ENCODE data around the gene ADCY6. TPM values are rescaled to one million over a fixed set of nuclear protein-coding genes. Genes with fewer than 3 reads are reported as not detected.
A peak's percentile ranks its signal among the peaks of the same experiment; 100 is the strongest.
"Not testable (repeated sequence)": the region's sequence is repeated elsewhere in the genome, so short reads cannot be mapped to it uniquely, and the experiment has no call there.

The ADCY6 gene
- total RNA-seq, 1 donor from 2014 or later: 27.2 TPM

DNA sequence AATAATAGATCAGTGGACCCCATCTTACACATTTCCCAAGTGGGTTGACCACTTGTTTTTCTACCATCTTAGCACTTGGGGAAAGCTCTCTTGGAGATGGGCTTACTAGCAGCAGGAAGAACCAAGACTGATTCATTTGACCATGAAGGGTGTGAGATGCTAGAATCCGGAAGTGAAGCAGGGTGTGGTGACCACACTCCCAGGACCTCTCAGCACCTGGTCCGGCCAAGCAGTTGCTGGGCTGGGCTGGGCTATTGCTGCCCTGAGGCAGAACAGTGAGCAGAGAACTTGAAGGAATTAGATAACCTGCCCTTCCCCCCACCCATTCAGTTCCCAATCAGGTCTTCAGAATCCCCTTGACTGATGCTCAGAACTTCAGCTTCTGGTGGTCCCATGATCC lies 24.4 kb downstream of the ADCY6 start:
- no peak for DNase-seq (ENCODE audit: low read depth in 2 of 2)

DNA sequence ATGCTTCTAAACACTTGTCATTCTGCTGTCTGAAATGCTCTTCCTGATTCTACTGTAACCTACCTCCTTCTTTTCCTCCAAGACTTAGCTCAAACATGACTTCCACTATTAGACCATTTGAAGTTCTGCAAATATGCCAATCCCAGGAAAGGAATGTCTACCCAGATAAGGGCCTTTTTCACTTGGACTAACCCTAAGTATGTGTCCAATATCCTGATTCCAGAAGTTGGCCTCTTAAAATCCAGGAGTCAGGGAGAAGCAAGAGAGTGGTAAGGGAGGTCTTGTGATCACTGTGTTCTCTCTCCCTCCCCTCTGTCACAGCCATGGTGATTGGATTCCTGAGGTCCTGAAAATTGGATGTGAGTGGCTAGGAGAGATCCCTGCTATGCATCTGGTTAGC lies 30.2 kb downstream of the ADCY6 start:
- DNase-seq (ENCODE audit: low read depth in 2 of 2): no peak

DNA sequence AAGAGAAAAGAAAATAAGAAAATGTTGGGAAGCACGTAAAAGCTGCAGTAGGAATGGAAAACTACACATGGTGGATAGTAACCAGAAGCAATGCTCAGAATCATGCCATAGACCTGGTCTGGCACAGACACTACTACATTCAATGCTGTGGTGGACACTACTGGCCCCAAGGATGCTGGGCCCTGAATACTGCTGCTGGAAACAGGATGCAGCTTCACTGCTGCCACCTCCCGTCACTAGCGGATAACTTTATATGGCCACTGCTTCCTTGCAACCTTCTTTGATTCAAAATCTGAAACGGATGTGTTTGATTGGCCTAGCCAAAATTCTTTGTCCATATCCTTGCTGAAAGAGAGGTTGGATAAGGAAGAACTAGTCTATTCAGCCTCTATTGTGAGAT lies 30.7 kb downstream of the ADCY6 start:
- peak in 1 of 2 donors; percentile 21 for DNase-seq (ENCODE audit: low read depth in 2 of 2)

DNA sequence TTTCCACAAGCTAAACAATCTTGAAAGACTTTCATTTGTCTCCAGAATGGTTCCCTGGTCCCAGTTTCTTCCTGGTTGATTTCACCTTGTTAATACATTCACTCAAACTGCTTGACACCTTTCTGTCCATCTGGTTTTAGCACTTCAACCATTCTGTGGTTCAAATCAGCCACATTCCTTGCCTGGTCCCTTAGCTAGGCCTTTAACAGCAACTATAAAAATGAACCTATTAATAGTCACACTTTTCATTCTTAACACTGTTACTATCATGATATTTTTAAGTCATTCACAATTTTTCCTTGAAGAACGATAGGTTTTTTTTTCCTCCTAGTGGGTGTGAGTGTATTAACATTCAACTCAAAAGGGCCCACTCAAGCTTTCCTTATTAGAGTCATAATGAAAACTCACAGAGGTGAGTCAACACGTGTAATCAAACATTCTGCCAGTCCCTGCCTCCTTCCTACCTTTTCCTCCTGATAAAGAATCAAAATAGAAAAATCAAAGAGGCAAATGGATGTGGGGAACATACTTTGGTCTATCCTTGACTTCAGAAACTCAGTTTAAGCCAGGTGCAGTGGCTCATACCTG lies 38.0 kb downstream of the ADCY6 start:
- DNase-seq (ENCODE audit: low read depth in 2 of 2): no peak

DNA sequence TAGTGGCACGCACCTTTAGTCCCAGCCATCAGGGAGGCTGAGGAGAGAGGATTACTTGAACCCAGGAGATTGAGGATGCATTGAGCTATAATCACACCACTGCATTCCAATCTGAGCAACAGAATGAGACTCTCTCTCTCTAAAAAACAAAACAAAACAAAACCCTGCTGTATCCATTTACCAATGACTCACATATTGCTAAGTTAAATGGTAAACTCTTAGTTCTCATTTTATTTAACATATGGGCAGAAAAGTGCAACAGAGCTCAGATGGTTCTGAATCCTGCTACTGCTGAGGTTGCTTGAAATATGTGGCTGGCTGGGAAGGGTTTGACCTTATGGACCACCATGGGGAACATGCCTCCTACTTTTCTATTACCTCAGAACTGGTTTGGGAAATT lies 38.7 kb downstream of the ADCY6 start:
- no peak for DNase-seq (ENCODE audit: low read depth in 2 of 2)

DNA sequence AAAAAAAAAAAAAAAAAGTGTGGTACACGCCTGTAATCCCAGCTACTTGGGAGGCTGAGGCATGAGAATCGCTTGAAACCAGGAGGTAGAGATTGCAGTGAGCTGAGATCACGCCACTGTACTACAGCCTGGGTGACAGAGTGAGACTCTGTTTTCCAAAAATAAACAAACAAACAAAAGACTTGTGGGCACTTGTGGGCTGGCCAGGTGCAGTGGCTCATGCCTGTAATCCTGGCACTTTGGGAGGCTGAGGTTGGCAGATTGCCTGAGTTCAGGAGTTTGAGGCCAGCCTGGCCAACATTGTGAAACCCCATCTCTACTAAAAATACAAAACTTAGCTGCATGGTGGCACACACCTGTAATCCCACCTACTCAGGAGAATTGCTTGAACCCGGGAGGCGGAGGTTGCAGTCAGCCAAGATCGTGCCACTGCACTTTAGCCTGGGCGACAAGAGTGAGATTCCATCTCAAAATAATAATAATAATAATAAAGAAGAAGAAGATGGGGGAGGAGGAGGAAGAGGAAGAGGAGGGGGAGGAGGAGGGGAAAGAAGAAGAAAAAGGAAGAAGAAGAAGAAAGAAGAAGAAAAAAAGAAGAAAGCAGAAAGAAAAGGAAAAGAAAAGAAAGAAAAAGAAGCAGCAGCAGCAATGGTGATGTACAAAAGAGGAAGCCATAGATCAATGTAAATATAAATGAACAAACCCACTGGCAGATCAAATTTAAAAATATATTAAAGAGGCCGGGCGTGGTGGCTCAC lies 44.5 kb downstream of the ADCY6 start:
- no peak for DNase-seq (ENCODE audit: low read depth in 2 of 2)

DNA sequence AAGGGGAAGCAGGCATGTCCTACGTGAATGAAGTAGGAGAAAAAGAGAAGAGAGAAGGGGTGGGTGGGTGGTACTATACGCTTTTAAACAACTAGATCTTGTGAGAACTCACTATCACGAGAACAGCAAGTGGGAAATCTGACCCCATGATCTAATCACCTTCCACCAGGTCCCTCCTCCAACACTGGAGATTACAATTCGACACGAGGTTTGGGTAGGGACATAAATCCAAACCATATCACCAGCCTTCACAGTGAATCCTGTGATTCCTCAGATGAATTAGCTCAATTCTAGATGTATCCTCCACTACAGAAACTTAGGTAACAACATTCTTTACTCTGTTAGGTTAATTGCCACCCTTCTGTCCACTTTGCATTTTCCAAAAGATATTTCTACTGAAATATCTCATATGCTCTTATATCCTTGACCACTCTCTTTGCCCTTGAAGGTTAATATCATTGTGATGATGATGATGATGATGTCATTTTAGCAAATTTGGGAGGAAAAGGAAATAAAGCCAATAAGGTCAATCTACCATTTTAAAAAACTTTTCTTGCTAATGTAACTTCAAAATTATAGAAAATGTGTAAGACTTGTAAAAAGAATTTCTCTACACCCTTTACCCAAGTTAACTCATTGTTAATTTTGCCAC lies 49.1 kb downstream of the ADCY6 start:
- DNase-seq (ENCODE audit: low read depth in 2 of 2): no peak

DNA sequence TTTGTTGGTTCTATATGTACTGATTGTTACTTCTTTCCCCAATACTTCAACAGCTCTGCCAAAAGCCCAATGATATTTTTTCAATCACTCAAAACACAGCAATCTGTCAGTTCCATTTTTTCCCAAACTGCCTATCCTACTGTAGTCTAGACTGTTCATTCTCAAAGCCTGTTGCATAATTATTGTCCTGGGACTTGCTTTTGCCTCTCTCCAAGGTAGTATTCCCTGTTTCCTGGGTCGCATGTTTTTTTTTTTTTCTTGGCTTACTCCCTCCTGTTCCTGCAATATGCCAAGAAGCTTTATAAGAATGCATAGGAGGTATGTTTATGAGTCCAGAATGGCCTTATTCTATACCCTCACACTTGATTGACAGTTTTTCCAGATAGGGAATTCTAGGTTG lies 52.4 kb downstream of the ADCY6 start:
- DNase-seq (ENCODE audit: low read depth in 2 of 2): no peak

DNA sequence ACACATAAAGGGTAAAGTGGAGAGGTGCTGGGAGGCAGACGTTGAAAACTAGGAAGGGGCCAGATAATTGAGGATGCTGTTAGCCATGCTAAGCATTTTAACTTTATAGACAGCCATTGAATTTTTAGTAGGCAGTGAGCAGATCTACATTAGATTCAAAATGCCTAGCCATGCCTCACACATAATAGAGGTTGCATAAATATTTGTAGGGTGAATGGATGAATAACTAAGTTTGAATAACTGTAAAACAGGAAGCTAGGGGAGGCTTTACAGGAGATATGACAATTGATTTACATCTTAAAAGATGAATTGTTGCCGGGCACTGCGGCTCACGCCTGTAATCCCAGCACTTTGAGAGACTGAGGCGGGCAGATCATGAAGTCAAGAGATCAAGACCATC lies 60.1 kb downstream of the ADCY6 start:
- no peak for DNase-seq (ENCODE audit: low read depth in 2 of 2)

DNA sequence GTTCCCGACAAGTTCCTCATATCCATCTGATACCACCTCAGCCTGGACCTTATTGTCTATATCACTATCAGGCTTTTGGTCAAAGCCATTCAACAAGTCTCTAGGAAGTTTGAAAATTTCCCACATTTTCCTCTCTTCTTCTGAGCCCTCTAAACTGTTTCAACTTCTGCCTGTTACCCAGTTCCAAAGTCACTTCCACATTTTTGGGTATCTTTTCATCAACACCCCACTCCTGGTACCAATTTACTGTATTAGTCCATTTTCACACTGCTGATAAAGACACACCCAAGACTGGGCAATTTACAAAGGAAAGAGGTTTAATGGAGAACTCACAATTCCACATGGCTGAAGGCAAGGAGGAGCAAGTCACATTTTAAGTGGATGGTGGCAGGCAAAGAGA lies 68.2 kb downstream of the ADCY6 start:
- DNase-seq (ENCODE audit: low read depth in 2 of 2): not testable (repeated sequence)

DNA sequence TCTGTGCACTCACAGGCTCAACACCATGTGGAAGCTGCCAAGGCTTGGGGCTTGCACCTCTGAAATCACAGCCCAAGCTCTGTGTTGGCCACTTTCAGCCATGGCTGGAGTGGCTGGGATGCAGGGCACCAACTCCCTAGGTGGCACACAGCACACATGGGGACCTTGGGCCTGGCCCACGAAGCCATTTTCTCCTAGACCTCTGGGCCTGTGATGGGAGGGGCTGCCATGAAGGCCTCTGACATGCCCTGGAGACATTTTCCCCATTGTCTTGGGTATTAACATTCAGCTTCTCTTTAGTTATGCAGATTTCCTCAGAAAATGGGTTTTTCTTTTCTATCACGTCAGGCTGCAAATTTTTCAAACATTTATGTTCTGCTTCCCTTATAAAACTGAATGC lies 68.7 kb downstream of the ADCY6 start:
- DNase-seq (ENCODE audit: low read depth in 2 of 2): not testable (repeated sequence)

DNA sequence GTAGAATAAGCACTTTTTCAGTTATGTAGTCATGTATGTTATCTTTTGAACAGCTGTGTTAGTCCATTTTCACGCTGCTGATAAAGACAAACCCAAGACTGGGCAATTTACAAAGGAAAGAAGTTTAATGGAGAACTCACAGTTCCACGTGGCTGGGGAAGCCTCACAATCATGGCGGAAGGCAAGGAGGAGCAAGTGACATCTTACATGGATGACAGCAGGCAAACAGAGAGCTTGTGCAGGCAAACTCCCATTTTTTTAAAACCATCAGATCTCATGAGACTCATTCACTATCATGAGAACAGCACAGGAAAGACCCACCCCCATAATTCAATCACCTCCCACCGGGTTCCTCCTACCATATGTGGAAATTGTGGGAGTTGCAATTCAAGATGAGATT lies 69.9 kb downstream of the ADCY6 start:
- DNase-seq (ENCODE audit: low read depth in 2 of 2): not testable (repeated sequence)

DNA sequence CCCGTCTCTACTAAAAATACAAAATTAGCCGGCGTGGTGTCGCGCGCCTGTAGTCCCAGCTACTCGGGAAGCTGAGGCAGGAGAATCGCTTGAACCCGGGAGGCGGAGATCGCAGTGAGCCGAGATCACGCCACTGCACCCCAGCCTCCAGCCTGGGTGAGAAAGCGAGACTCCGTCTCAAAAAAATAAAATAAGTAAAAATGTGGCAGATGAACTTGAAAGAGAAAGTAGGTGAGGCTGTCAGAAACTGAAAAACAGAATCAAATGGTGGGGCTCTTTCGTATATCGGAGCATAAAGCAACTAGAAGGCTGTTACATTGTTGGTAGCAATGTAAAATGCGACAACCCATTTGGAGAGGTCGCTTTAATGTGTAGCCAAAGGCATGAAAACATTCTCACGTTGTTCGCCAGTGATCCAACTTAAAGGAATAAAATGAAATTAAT lies 71.6 kb downstream of the ADCY6 start:
- peak; percentile 5 to 9 for DNase-seq (ENCODE audit: low read depth in 2 of 2)

DNA sequence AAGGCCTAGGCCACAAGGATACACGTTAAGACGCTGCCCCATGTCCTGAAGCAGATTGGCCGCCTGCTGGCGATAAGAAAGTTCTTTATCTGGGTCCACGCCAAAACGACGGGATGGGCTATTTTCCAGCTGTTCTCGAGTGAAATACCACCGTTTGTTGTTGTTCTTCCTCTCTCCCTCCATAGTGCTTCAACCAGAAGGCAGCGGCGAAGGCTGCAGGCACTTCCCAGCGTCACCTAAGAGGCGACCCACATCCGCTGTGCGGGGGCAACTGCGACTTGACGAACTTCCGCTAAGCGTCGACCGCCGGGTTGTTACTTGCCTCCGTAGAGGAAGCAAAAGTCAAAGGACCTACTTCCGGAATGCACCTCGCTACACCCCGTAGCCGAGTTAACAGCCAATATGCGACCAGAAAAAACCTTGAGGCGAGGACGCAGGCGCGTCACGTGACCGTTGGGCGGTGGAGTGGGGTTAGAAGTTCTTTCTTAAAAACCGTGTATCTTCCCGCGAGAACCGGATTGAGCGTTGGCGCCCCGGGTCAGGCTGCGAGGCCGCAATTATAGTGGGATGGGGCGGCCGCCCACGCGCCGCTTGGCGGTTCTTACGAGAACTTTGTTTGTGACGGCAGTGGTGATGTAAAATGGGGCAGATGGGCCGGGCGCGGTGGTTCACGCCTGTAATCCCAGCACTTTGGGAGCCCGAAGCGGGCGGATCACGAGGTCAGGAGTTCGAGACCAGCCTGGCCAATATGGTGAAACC lies 72.2 kb downstream of the ADCY6 start, which contains the start of gene CCNT1:
Gene CCNT1 (minus strand): TSS at position 215 of the 759 bp plus-strand sequence. CDS start 32 bp downstream, at position 183.
- DNase-seq (ENCODE audit: low read depth in 2 of 2): peak; percentile 100

Other genes starting within 250 kb of the ADCY6 start
- not detected in 2 replicates for gene LALBA, start 219.0 kb downstream of the ADCY6 start, total RNA-seq
- 31.1 and 43.0 TPM in 2 replicates for gene KANSL2, start 106.9 kb downstream of the ADCY6 start, total RNA-seq
- gene CCNT1, start 72.4 kb downstream of the ADCY6 start, total RNA-seq: 17.7 and 21.0 TPM in 2 replicates
- gene CACNB3, start 29.4 kb upstream of the ADCY6 start, total RNA-seq: 6.9 and 8.1 TPM in 2 replicates
- 60.0 and 67.6 TPM in 2 replicates for gene DDX23, start 63.1 kb upstream of the ADCY6 start, total RNA-seq
- gene RND1, start 76.8 kb upstream of the ADCY6 start, total RNA-seq: 3.2 and 6.1 TPM in 2 replicates
- gene FKBP11, start 136.4 kb upstream of the ADCY6 start, total RNA-seq: 9.9 and 12.3 TPM in 2 replicates
- 40.7 and 50.4 TPM in 2 replicates for gene ARF3, start 168.4 kb upstream of the ADCY6 start, total RNA-seq
- gene WNT10B, start 182.6 kb upstream of the ADCY6 start, total RNA-seq: 0.13 TPM in 2 replicates
- not detected in 2 replicates for gene WNT1, start 189.2 kb upstream of the ADCY6 start, total RNA-seq
- under 0.01 and 0.13 TPM in 2 replicates for gene DDN, start 210.3 kb upstream of the ADCY6 start, total RNA-seq
- gene PRKAG1, start 229.7 kb upstream of the ADCY6 start, total RNA-seq: 37.4 and 44.5 TPM in 2 replicates